H9 (cell line): ENCODE data around the gene PTPRK. TPM values are rescaled to one million over a fixed set of nuclear protein-coding genes. Genes with fewer than 3 reads are reported as not detected.

Experiments used
- DNase-seq: peaks from one replicate; pipeline ENCODE4 v3.0.0-alpha.2; 2017
- H2AFZ ChIP-seq: one replicate; pipeline ENCODE4 v1.6.1; 2013; ENCODE audit warnings: mild to moderate bottlenecking, low read length, control low read depth, moderate library complexity
- H2AK5ac ChIP-seq: 2 replicates; pipeline ENCODE4 v1.6.1; 2013; ENCODE audit warnings: low read length, control low read depth, mixed read lengths; ENCODE audit not compliant: insufficient read length
- H2BK120ac ChIP-seq: one replicate; pipeline ENCODE4 v1.6.1; 2013; ENCODE audit warnings: low read depth, mild to moderate bottlenecking, low read length, control low read depth, inconsistent platforms; ENCODE audit not compliant: poor library complexity, severe bottlenecking
- H2BK12ac ChIP-seq: 2 replicates; pipeline ENCODE4 v1.6.1; 2013; ENCODE audit warnings: low read length, control low read depth, mixed read lengths, low read depth; ENCODE audit not compliant: insufficient read length
- H2BK15ac ChIP-seq: 2 replicates; pipeline ENCODE4 v1.6.1; 2013; ENCODE audit warnings: low read depth, low read length, control low read depth
- H2BK20ac ChIP-seq: one replicate; pipeline ENCODE4 v1.6.1; 2013; ENCODE audit warnings: low read depth, mild to moderate bottlenecking, low read length, control low read depth, inconsistent platforms; ENCODE audit not compliant: poor library complexity, severe bottlenecking
- H2BK5ac ChIP-seq: 2 replicates; pipeline ENCODE4 v1.6.1; 2013; ENCODE audit warnings: low read length, control low read depth, mixed read lengths; ENCODE audit not compliant: insufficient read length
- H3K14ac ChIP-seq: 2 replicates; pipeline ENCODE4 v1.6.1; 2013; ENCODE audit warnings: low read length, control low read depth; ENCODE audit not compliant: insufficient read depth
- H3K18ac ChIP-seq: 2 replicates; pipeline ENCODE4 v1.6.1; 2013; ENCODE audit warnings: low read depth, mild to moderate bottlenecking, mixed read lengths, low read length, control low read depth; ENCODE audit not compliant: insufficient read length
- H3K23ac ChIP-seq: 2 replicates; pipeline ENCODE4 v1.6.1; 2013; ENCODE audit warnings: low read length, control low read depth, mixed read lengths, low read depth; ENCODE audit not compliant: insufficient read length
- H3K23me2 ChIP-seq: 2 replicates; pipeline ENCODE4 v1.6.1; 2013; ENCODE audit warnings: low read depth, mild to moderate bottlenecking, mixed read lengths, low read length, control low read depth; ENCODE audit not compliant: insufficient read length, poor library complexity, severe bottlenecking
- H3K27ac ChIP-seq: 2 replicates; pipeline ENCODE4 v1.5.1; 2013; ENCODE audit warnings: low read length, control low read depth, mixed read lengths, low read depth; ENCODE audit not compliant: insufficient read length
- H3K27me3 ChIP-seq: 2 replicates; pipeline ENCODE4 v1.6.1; 2013; ENCODE audit warnings: low read length, control low read depth, inconsistent platforms; ENCODE audit not compliant: insufficient read depth
- H3K4ac ChIP-seq: 2 replicates; pipeline ENCODE4 v1.6.1; 2013; ENCODE audit warnings: low read depth, mild to moderate bottlenecking, control low read depth, inconsistent platforms, low read length, moderate library complexity
- H3K4me1 ChIP-seq: 2 replicates; pipeline ENCODE4 v1.6.1; 2013; ENCODE audit warnings: low read length, control low read depth, inconsistent platforms; ENCODE audit not compliant: insufficient read depth
- H3K4me2 ChIP-seq: 2 replicates; pipeline ENCODE4 v1.6.1; 2013; ENCODE audit warnings: low read length, control low read depth, mixed read lengths; ENCODE audit not compliant: insufficient read length, insufficient read depth
- H3K56ac ChIP-seq: 2 replicates; pipeline ENCODE4 v1.6.1; 2013; ENCODE audit warnings: low read depth, mild to moderate bottlenecking, mixed read lengths, low read length, control low read depth; ENCODE audit not compliant: insufficient read length
- H3K79me1 ChIP-seq: 2 replicates; pipeline ENCODE4 v1.6.1; 2013; ENCODE audit warnings: low read depth, mild to moderate bottlenecking, moderate library complexity, low read length, control low read depth, inconsistent platforms; ENCODE audit not compliant: insufficient read depth, poor library complexity, severe bottlenecking
- H3K79me2 ChIP-seq: 2 replicates; pipeline ENCODE4 v1.6.1; 2013; ENCODE audit warnings: low read length, control low read depth, inconsistent platforms; ENCODE audit not compliant: insufficient read depth
- H3K9ac ChIP-seq: 2 replicates; pipeline ENCODE4 v1.6.1; 2013; ENCODE audit warnings: low read length, control low read depth, mixed read lengths; ENCODE audit not compliant: insufficient read length; ENCODE audit errors: extremely low read depth
- H3K9me3 ChIP-seq: one replicate; pipeline ENCODE4 v1.6.1; 2013; ENCODE audit warnings: low read depth, low read length, inconsistent platforms; ENCODE audit not compliant: control insufficient read depth
- H3T11ph ChIP-seq: one replicate; pipeline ENCODE4 v1.6.1; 2013; ENCODE audit warnings: mild to moderate bottlenecking, low read length, control low read depth, inconsistent platforms
- H4K20me1 ChIP-seq: one replicate; pipeline ENCODE4 v1.6.1; 2013; ENCODE audit not compliant: control insufficient read depth, insufficient read length, insufficient read depth
- H4K5ac ChIP-seq: 2 replicates; pipeline ENCODE4 v1.6.1; 2013; ENCODE audit warnings: low read depth, mild to moderate bottlenecking, mixed read lengths, low read length, control low read depth; ENCODE audit not compliant: insufficient read length
- H4K8ac ChIP-seq: replicated peaks from 2 replicates; pipeline ENCODE4 v1.6.1; 2013; ENCODE audit warnings: low read length, control low read depth, mixed read lengths, low read depth; ENCODE audit not compliant: insufficient read length
- H4K91ac ChIP-seq: 2 replicates; pipeline ENCODE4 v1.6.1; 2013; ENCODE audit warnings: low read depth, mild to moderate bottlenecking, moderate library complexity, mixed read lengths, low read length, control low read depth; ENCODE audit not compliant: insufficient read length
- H3K27ac Mint-ChIP-seq, 3 experiments: 2 replicates in 2 of 3; 3 replicates in 1 of 3; pipeline ENCODE4 v1.8.0; 2020 to 2021; ENCODE audit warnings: mixed read lengths in 3 of 3, mild to moderate bottlenecking in 1 of 3, moderate library complexity in 1 of 3
- H3K27me3 Mint-ChIP-seq: 2 replicates; pipeline ENCODE4 v1.8.0; 2021; ENCODE audit warnings: low read depth, mild to moderate bottlenecking, moderate library complexity, mixed read lengths
- H3K36me3 Mint-ChIP-seq, 3 experiments: 2 replicates in 2 of 3; 3 replicates in 1 of 3; pipeline ENCODE4 v1.8.0; 2020 to 2021; ENCODE audit warnings: low read depth in 3 of 3, mixed read lengths in 3 of 3; ENCODE audit not compliant: insufficient read depth in 1 of 3
- H3K4me1 Mint-ChIP-seq, 2 experiments: 2 replicates each; pipeline ENCODE4 v1.8.0; 2020; ENCODE audit warnings: mixed read lengths in 2 of 2
- H3K4me3 Mint-ChIP-seq, 2 experiments: 2 replicates in 1 of 2; 3 replicates in 1 of 2; pipeline ENCODE4 v1.8.0; 2020 to 2021; ENCODE audit warnings: mild to moderate bottlenecking in 2 of 2, mixed read lengths in 2 of 2, moderate library complexity in 1 of 2
- H3K9me3 Mint-ChIP-seq, 2 experiments: 2 replicates in 1 of 2; 3 replicates in 1 of 2; pipeline ENCODE4 v1.8.0; 2020; ENCODE audit warnings: mild to moderate bottlenecking in 2 of 2, mixed read lengths in 2 of 2, moderate library complexity in 1 of 2
- CTCF ChIP-seq: fragments of 200-600 bp; sonication (generic); conservative IDR thresholded peaks from 3 replicates; pipeline ENCODE4 v1.8.0; 2021; ENCODE audit warnings: antibody characterized with exemption, mild to moderate bottlenecking
- WGBS: extraction: QIAGEN DNeasy Blood & Tissue Kit; methylation state at CpG from one replicate; pipeline ENCODE4 v1.1.7; 2013; ENCODE audit warnings: missing lambda C conversion rate, low lambda C conversion rate, mixed read lengths; ENCODE audit not compliant: insufficient read length; ENCODE audit errors: extremely low coverage; 5-methylcytosine and 5-hydroxymethylcytosine counted together
- total RNA-seq: library from RNA; stranded (reverse); gene quantifications from 2 replicates; pipeline ENCODE4 v1.2.1, GENCODE V29; 2021

PTPRK gene
- total RNA-seq, 1 experiment from 2014 or later: 47.9 TPM

- TF ChIP-seq CTCF: no peak
- Histone ChIP-seq H3K14ac (no peak overlapping the region), H3K4me1 (no peaks in the 10 kb centered on the region), H3K23ac (no peak overlapping the region), H2BK120ac (no peak overlapping the region), H2AFZ (no peak overlapping the region), H4K20me1 (no peaks in the 10 kb centered on the region), H3T11ph (no peak overlapping the region), H3K79me1 (no peaks in the 10 kb centered on the region), H3K18ac (no peak overlapping the region), H2AK5ac (no peak overlapping the region), H3K27me3 (no peaks in the 10 kb centered on the region), H3K4me2 (no peak overlapping the region), H3K56ac (no peak overlapping the region), H4K5ac (no peak overlapping the region), H2BK12ac (no peak overlapping the region), H2BK15ac (no peak overlapping the region), H4K91ac (no peak overlapping the region), H3K79me2 (0 out of 2 replicates have a peak, but pooled peaks cover 2% of the 10 kb centered on the region), H3K9ac (no peak overlapping the region), H4K8ac (no peak overlapping the region), H2BK5ac (no peak overlapping the region), H3K9me3 (no peaks in the 10 kb centered on the region), H3K27ac (no peak overlapping the region), H2BK20ac (no peak overlapping the region), H3K23me2 (no peaks in the 10 kb centered on the region), H3K4ac (no peak overlapping the region)
- Mint-ChIP-seq H3K4me1 (peaks cover 20 to 21% of the 10 kb centered on the region in 2 experiments), H3K9me3 (peaks cover 0 to 2% of the 10 kb centered on the region in 2 experiments; a peak in 2 of 5 replicates), H3K36me3 (peaks cover 0 to 2% (median under 1%) of the 10 kb centered on the region in 3 experiments; a peak in 1 of 7 replicates), H3K27ac (no peak overlapping the region), H3K27me3 (no peaks in the 10 kb centered on the region), H3K4me3 (no peak overlapping the region)
- whole genome bisulfite sequencing: no CpG with 5 or more reads among the region's 1 CpG
- no peak for DNase-seq
Measured at GRCh38 chr6:128323011-128323410, 197.4 kb downstream of the PTPRK start.
